ENCODE results near the gene CLPX.
"Not testable (repeated sequence)": the region's sequence is repeated elsewhere in the genome, so short reads cannot be mapped to it uniquely, and the experiment has no call there.

Gene CLPX

GRCh38 chr15:65184868-65185717, at the start of gene CLPX:
TSS of gene CLPX (minus strand) at chr15:65185342. CDS start at chr15:65185153, 189 bp downstream.
- TF ChIP-seq CTCF (IDR thresholded peaks at IDR 0.05; ENCODE audit: low read length, missing control alignments) = no peak
- peak; percentile 96 for DNase-seq (ENCODE audit: low read depth)
- peak within 1 kb of the TSS; percentile 92 for H3K4me3 ChIP-seq (replicated peaks; ENCODE audit: low read depth, low read length)

GRCh38 chr15:65233696-65234095, 48.6 kb upstream of the CLPX start:
- no peak for TF ChIP-seq CTCF (IDR thresholded peaks at IDR 0.05; ENCODE audit: low read length, missing control alignments)
- H3K4me3 ChIP-seq (replicated peaks; ENCODE audit: low read depth, low read length) = no peak overlapping the region
- DNase-seq (ENCODE audit: low read depth) = no peak

GRCh38 chr15:65232520-65232919, 47.4 kb upstream of the CLPX start:
- no peak for TF ChIP-seq CTCF (IDR thresholded peaks at IDR 0.05; ENCODE audit: low read length, missing control alignments)
- no peak overlapping the region for H3K4me3 ChIP-seq (replicated peaks; ENCODE audit: low read depth, low read length)
- no peak for DNase-seq (ENCODE audit: low read depth)

- DNase-seq (ENCODE audit: low read depth) = no peak
- TF ChIP-seq CTCF (IDR thresholded peaks at IDR 0.05; ENCODE audit: low read length, missing control alignments) = no peak
- H3K4me3 ChIP-seq (replicated peaks; ENCODE audit: low read depth, low read length) = no peak overlapping the region
These were observed 46.2 kb upstream of the CLPX start for GRCh38 chr15:65231306-65231705.

- not testable (repeated sequence) for DNase-seq (ENCODE audit: low read depth); H3K4me3 ChIP-seq (replicated peaks; ENCODE audit: low read depth, low read length)
These were observed 41.8 kb upstream of the CLPX start for GRCh38 chr15:65226901-65227300.

GRCh38 chr15:65226221-65226620, 41.1 kb upstream of the CLPX start:
- no peak for TF ChIP-seq CTCF (IDR thresholded peaks at IDR 0.05; ENCODE audit: low read length, missing control alignments)
- no peak for DNase-seq (ENCODE audit: low read depth)
- H3K4me3 ChIP-seq (replicated peaks; ENCODE audit: low read depth, low read length) = no peak overlapping the region

- DNase-seq (ENCODE audit: low read depth) = no peak
- no peak overlapping the region for H3K4me3 ChIP-seq (replicated peaks; ENCODE audit: low read depth, low read length)
- no peak for TF ChIP-seq CTCF (IDR thresholded peaks at IDR 0.05; ENCODE audit: low read length, missing control alignments)
These were observed 38.9 kb upstream of the CLPX start for GRCh38 chr15:65223996-65224395.
